GM12873 (cell line): ENCODE measurements around the gene RILP.

Source experiments
- CTCF ChIP-seq: IDR thresholded peaks from 2 replicates; pipeline ENCODE4 v1.5.1; 2012; ENCODE audit warnings: low read depth, mild to moderate bottlenecking, moderate library complexity, low read length, control low read depth; ENCODE audit not compliant: insufficient read depth; ENCODE audit errors: missing control alignments

RILP gene

GRCh38 chr17:1645207-1646171, 4.2 kb downstream of the RILP start, which contains the start of gene SCARF1:
TSS of gene SCARF1 (minus strand) at chr17:1645732. CDS start at chr17:1645697, 35 bp downstream.
- no peak for TF ChIP-seq CTCF

- TF ChIP-seq CTCF, result no peak
Measured at GRCh38 chr17:1644493-1645206, 5.0 kb downstream of the RILP start.

- TF ChIP-seq CTCF, result no peak
Measured at GRCh38 chr17:1643999-1644492, 5.6 kb downstream of the RILP start.

GRCh38 chr17:1643293-1643998, 6.2 kb downstream of the RILP start:
- TF ChIP-seq CTCF, result peak; percentile 39

GRCh38 chr17:1641065-1641403, 8.6 kb downstream of the RILP start:
- no peak for TF ChIP-seq CTCF

GRCh38 chr17:1640329-1641064, 9.2 kb downstream of the RILP start:
- no peak for TF ChIP-seq CTCF
